GM23248 (cell line): ENCODE results near the gene LPP. TPM values are rescaled to one million over a fixed set of nuclear protein-coding genes. Genes with fewer than 3 reads are reported as not detected.
A peak's percentile ranks its signal among the peaks of the same experiment; 100 is the strongest.

ENCODE experiments used
- DNase-seq: peaks from one replicate; pipeline ENCODE4 v3.0.0-alpha.2; 2015
- H2AFZ ChIP-seq: fragments of 200-600 bp; sonication (generic); 2 replicates; pipeline ENCODE4 v1.6.1; 2016; ENCODE audit warnings: antibody characterized with exemption
- H3F3A ChIP-seq: fragments of 200-600 bp; sonication (generic); 2 replicates; pipeline ENCODE4 v1.6.1; 2016; ENCODE audit warnings: mild to moderate bottlenecking, antibody characterized with exemption, mixed run types; ENCODE audit not compliant: insufficient read depth
- H3K27ac ChIP-seq: fragments of 200-600 bp; sonication (generic); 2 replicates; pipeline ENCODE4 v1.5.1; 2016; ENCODE audit warnings: mild to moderate bottlenecking
- H3K27me3 ChIP-seq: fragments of 200-600 bp; sonication (generic); replicated peaks from 2 replicates; pipeline ENCODE4 v1.6.1; 2016; ENCODE audit warnings: mild to moderate bottlenecking; ENCODE audit not compliant: insufficient read depth
- H3K36me3 ChIP-seq: fragments of 200-600 bp; sonication (generic); 2 replicates; pipeline ENCODE4 v1.6.1; 2016; ENCODE audit warnings: low read depth, mild to moderate bottlenecking
- H3K4me1 ChIP-seq: fragments of 200-600 bp; sonication (generic); 2 replicates; pipeline ENCODE4 v1.6.1; 2016; ENCODE audit warnings: mild to moderate bottlenecking; ENCODE audit not compliant: insufficient read depth
- H3K4me2 ChIP-seq: fragments of 200-600 bp; sonication (generic); one replicate; pipeline ENCODE4 v1.6.1; 2016; ENCODE audit warnings: mild to moderate bottlenecking; ENCODE audit not compliant: unreplicated experiment
- H3K4me3 ChIP-seq: fragments of 200-600 bp; sonication (generic); 2 replicates; pipeline ENCODE4 v1.5.1; 2016; ENCODE audit warnings: mild to moderate bottlenecking
- H3K79me2 ChIP-seq: fragments of 200-600 bp; sonication (generic); 2 replicates; pipeline ENCODE4 v1.6.1; 2016; ENCODE audit warnings: mild to moderate bottlenecking; ENCODE audit not compliant: insufficient read depth
- H3K9ac ChIP-seq: fragments of 200-600 bp; sonication (generic); 2 replicates; pipeline ENCODE4 v1.6.1; 2016; ENCODE audit warnings: mild to moderate bottlenecking
- H3K9me2 ChIP-seq: fragments of 200-600 bp; sonication (generic); 2 replicates; pipeline ENCODE4 v1.6.1; 2016; ENCODE audit warnings: mixed run types, mild to moderate bottlenecking, moderate library complexity; ENCODE audit not compliant: insufficient read depth
- H3K9me3 ChIP-seq: fragments of 200-600 bp; sonication (generic); one replicate; pipeline ENCODE4 v1.6.1; 2017; ENCODE audit warnings: low read depth
- H4K20me1 ChIP-seq: fragments of 200-600 bp; sonication (generic); 2 replicates; pipeline ENCODE4 v1.6.0; 2016; ENCODE audit not compliant: insufficient read depth
- EZH2 ChIP-seq: fragments of 200-600 bp; sonication (generic); IDR thresholded peaks from 2 replicates; pipeline ENCODE4 v1.6.1; 2018; ENCODE audit warnings: antibody characterized with exemption, mild to moderate bottlenecking; ENCODE audit not compliant: insufficient read depth, poor library complexity, severe bottlenecking
- EZH2phosphoT487 ChIP-seq: fragments of 200-600 bp; sonication (generic); IDR thresholded peaks from 2 replicates; pipeline ENCODE4 v1.6.1; 2018; ENCODE audit warnings: antibody characterized with exemption, moderate library complexity, mild to moderate bottlenecking, low read depth; ENCODE audit not compliant: insufficient read depth
- WGBS, 2 experiments: methylation state at CpG; one replicate each; pipeline ENCODE4 v1.1.6; 2015 to 2017; ENCODE audit warnings: low lambda C conversion rate in 2 of 2, low coverage in 1 of 2; ENCODE audit errors: missing lambda C conversion rate in 2 of 2; 5-methylcytosine and 5-hydroxymethylcytosine counted together
- in situ Hi-C: fragments of 300-500 bp; cut with MboI; formaldehyde crosslinking; loops from 2 replicates; pipeline ENCODE4 v1.15.0; 2020
- polyA plus RNA-seq: library from polyadenylated mRNA; unstranded; fragments of >200 nt; fragmentation: Nextera tagmentation; extraction: Ambion mirVana; gene quantifications from 2 replicates; pipeline ENCODE4 v1.2.1, GENCODE V29; 2016
- total RNA-seq: library from RNA; depleted of rRNA; stranded (reverse); fragments of >200 nt; shearing (Covaris generic); gene quantifications from 2 replicates; pipeline ENCODE4 v1.2.3, GENCODE V29; 2014

The LPP gene
- total and polyA plus RNA-seq, 2 experiments from 2014 or later = 42.8 to 61.7 TPM

DNA sequence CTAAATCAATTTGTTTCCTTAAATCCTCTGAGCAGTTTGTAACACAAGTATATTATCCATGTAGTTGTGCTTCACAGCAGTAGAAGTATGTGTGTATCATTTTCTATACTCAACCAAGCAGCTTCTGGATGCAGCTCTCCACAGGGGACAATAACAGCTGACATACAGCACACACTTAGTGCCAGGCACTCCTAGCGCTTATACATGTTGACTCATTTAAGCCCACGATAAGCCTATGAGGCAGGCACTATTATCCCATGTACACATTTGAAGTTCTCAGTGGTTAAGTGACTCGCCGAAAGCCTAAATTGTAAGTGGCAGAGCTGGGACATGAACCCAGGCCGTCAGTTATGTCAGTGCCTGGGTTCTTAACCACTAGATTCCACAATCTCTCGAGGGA lies 20.3 kb upstream of the LPP start:
- WGBS, 2 experiments = 54 to 66% methylated on average over 6 of the region's 6 CpGs
- no peaks in the 10 kb centered on the region for H3K9me3 ChIP-seq
- peak; percentile 68 for DNase-seq
- TF ChIP-seq EZH2phosphoT487 (no peak), EZH2 (no peak)
- peaks cover 24% of the 10 kb centered on the region for H3F3A ChIP-seq
- no peaks in the 10 kb centered on the region for H4K20me1 ChIP-seq
- H2AFZ ChIP-seq = peak overlapping the region; percentile 27
- in situ Hi-C loops = no loop called here
- H3K4me2 ChIP-seq = no peak overlapping the region
- no peaks in the 10 kb centered on the region for H3K36me3 ChIP-seq
- H3K27ac ChIP-seq = peak overlapping the region; percentile 63
- H3K4me1 ChIP-seq = peaks cover 11% of the 10 kb centered on the region
- H3K27me3 ChIP-seq = no peaks in the 10 kb centered on the region
- H3K4me3 ChIP-seq = no peak overlapping the region; the same call in 1 of the 2 replicates
- H3K9ac ChIP-seq = peak overlapping the region; percentile 33; the same call in 1 of the 2 replicates
- H3K79me2 ChIP-seq = no peaks in the 10 kb centered on the region
- H3K9me2 ChIP-seq = no peaks in the 10 kb centered on the region

DNA sequence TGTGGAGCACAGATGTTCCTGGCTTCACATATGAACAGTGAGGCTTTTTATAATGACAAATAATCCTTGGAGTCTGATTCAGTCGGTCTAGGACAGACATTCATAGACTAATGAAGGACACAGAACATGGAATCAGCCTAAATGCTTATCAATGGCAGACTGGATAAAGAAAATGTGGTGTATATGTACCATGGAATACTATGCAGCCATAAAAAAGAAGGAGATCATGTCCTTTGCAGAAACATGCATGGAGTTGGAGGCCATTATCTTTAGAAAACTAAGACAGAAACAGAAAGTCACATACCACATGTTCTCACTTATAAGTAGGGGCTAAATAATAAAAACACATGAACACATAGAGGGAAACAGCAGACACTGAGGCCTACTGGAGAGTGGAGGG lies 19.9 kb upstream of the LPP start:
- Histone ChIP-seq H3K27ac (no peak overlapping the region), H4K20me1 (no peaks in the 10 kb centered on the region), H3K4me1 (peaks cover 11% of the 10 kb centered on the region), H3K4me3 (no peak overlapping the region), H3F3A (peaks cover 24% of the 10 kb centered on the region), H3K27me3 (no peaks in the 10 kb centered on the region), H3K4me2 (no peak overlapping the region), H3K9me2 (no peaks in the 10 kb centered on the region), H3K79me2 (no peaks in the 10 kb centered on the region), H3K9me3 (no peaks in the 10 kb centered on the region), H3K9ac (no peak overlapping the region), H2AFZ (no peak overlapping the region), H3K36me3 (no peaks in the 10 kb centered on the region)
- in situ Hi-C loops = no loop called here
- TF ChIP-seq EZH2 (no peak), EZH2phosphoT487 (no peak)
- 63 to 75% methylated on average over 1 of the region's 1 CpG for WGBS, 2 experiments
- DNase-seq = no peak

DNA sequence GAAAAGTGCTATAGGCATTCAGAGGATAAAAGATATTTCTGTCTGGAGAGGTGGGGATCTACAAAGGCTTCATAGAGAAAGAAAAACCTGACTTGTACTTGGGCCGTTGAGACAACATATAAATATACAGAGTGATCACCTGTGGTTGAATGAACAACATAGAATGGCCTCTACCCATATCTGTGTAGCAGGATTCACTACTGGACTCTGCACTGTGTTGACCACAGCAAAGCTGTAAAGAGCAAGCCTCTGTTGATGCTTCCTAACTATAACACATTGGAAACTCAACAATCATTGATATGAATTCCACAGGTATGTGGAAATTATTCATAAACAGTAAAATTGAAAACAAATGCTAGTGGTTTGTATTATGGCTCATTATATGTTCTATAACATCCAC lies 19.1 kb upstream of the LPP start:
- Histone ChIP-seq H3K4me1 (peaks cover 6% of the 10 kb centered on the region), H4K20me1 (no peaks in the 10 kb centered on the region), H3K9me3 (no peaks in the 10 kb centered on the region), H3K79me2 (no peaks in the 10 kb centered on the region), H3K4me2 (no peak overlapping the region), H3K27ac (no peak overlapping the region), H3K4me3 (no peak overlapping the region), H3F3A (peaks cover 24% of the 10 kb centered on the region), H2AFZ (no peak overlapping the region), H3K27me3 (no peaks in the 10 kb centered on the region), H3K36me3 (no peaks in the 10 kb centered on the region), H3K9ac (no peak overlapping the region), H3K9me2 (no peaks in the 10 kb centered on the region)
- TF ChIP-seq EZH2 (no peak), EZH2phosphoT487 (no peak)
- WGBS, 2 experiments = 95% methylated on average over 1 of the region's 1 CpG
- in situ Hi-C loops = no loop called here
- DNase-seq = no peak

DNA sequence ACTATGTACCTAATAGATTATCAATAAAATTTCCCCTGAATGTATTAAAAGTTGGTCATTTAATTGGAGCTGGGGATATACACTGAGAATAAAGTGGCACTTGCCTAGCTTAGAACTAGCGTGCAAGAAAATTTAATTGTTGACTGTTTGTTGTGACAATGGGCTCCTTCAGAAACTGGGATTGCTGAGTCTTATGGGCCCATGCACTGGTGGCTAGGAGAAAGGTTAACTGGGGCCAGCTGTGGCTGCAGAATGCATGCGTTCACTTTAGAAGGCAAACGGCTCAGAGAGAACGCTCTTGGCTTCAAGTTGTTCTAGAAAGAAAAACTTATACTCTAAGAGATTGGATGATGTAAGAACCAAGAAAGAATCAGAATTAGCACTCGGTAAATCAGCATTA lies 18.7 kb upstream of the LPP start:
- Histone ChIP-seq H3K9ac (no peak overlapping the region), H4K20me1 (no peaks in the 10 kb centered on the region), H3K36me3 (no peaks in the 10 kb centered on the region), H3K4me2 (no peak overlapping the region), H3K79me2 (no peaks in the 10 kb centered on the region), H3K4me1 (peaks cover 6% of the 10 kb centered on the region), H3K27ac (no peak overlapping the region), H3K4me3 (no peak overlapping the region), H3K27me3 (no peaks in the 10 kb centered on the region), H2AFZ (no peak overlapping the region), H3K9me2 (no peaks in the 10 kb centered on the region), H3K9me3 (no peaks in the 10 kb centered on the region), H3F3A (peaks cover 24% of the 10 kb centered on the region)
- in situ Hi-C loops = no loop called here
- no peak for TF ChIP-seq EZH2phosphoT487
- no peak for TF ChIP-seq EZH2
- WGBS, 2 experiments = 94 to 100% methylated on average over 5 of the region's 5 CpGs
- DNase-seq = no peak

DNA sequence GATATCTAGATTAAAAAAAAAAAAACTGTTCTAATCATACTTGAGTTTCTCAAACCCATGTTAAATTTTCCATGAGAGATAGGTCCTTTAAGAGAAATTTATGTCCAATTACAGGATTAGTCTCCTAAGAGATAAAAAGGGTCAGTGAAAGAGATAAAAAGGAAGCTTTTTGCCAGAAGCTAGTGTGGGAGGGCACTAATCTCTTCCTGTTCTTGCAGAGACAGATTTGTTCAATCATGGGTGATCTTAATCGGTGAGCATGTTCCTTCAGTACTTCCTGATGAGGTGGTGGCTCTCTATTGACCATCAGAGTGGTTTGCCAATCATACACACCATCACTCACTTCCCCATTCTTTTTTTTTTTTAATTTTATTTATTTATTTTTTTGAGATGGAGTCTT lies 16.9 kb upstream of the LPP start:
- WGBS, 2 experiments = 91 to 97% methylated on average over 1 of the region's 1 CpG
- peaks cover 21% of the 10 kb centered on the region for H3F3A ChIP-seq
- no peak overlapping the region for H3K9ac ChIP-seq
- in situ Hi-C loops = no loop called here
- no peak overlapping the region for H3K27ac ChIP-seq
- no peaks in the 10 kb centered on the region for H4K20me1 ChIP-seq
- H3K27me3 ChIP-seq = no peaks in the 10 kb centered on the region
- H3K9me3 ChIP-seq = no peaks in the 10 kb centered on the region
- H3K4me2 ChIP-seq = no peak overlapping the region
- no peaks in the 10 kb centered on the region for H3K36me3 ChIP-seq
- TF ChIP-seq EZH2phosphoT487 = no peak
- no peak for DNase-seq
- H3K4me1 ChIP-seq = peaks cover 6% of the 10 kb centered on the region
- no peaks in the 10 kb centered on the region for H3K79me2 ChIP-seq
- H2AFZ ChIP-seq = no peak overlapping the region
- no peak overlapping the region for H3K4me3 ChIP-seq
- H3K9me2 ChIP-seq = no peaks in the 10 kb centered on the region
